HFF-Myc (cell line): ENCODE results near the gene MRPS5.
"Not testable (repeated sequence)": the region's sequence is repeated elsewhere in the genome, so short reads cannot be mapped to it uniquely, and the experiment has no call there.

Experiments
- DNase-seq: peaks from one replicate; pipeline ENCODE4 v3.0.0-alpha.2; 2011; ENCODE audit warnings: low read depth; ENCODE audit errors: extremely low read depth
- H3K4me3 ChIP-seq: replicated peaks from 2 replicates; pipeline ENCODE4 v1.5.1; 2011; ENCODE audit warnings: low read depth, mild to moderate bottlenecking, control low read depth, low read length
- CTCF ChIP-seq: IDR thresholded peaks from 2 replicates; pipeline ENCODE4 v1.5.1; 2012; ENCODE audit warnings: mild to moderate bottlenecking, low read depth, low read length, control low read depth; ENCODE audit errors: missing control alignments

The MRPS5 gene

GRCh38 chr2:95041824-95042442 is 79.7 kb downstream of the MRPS5 start:
- no peak for TF ChIP-seq CTCF
- no peak overlapping the region for H3K4me3 ChIP-seq
- DNase-seq, result no peak

- no peak for TF ChIP-seq CTCF
- DNase-seq, result no peak
- no peak overlapping the region for H3K4me3 ChIP-seq
These were observed 80.4 kb downstream of the MRPS5 start for GRCh38 chr2:95041060-95041823.

DNA sequence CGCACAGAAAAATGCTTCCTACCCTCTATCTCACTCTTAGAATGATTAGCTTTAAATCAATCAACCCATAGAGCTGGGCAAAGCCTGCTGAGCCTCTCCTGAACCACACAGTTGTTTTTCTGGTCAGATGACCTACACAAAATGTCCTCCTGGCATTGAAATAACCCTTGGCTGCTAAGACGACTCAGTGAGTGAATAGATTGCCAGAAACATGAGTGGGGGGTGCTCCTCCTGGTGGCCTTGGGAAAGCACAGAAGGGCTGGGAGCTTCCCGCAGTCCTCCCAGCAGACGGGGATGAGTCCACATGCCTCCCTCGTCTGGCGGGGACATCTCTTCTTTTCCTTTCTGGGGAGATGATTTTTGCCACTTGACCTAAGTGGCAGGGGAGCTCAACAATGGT is 81.2 kb downstream of the MRPS5 start:
- TF ChIP-seq CTCF, result no peak
- no peak overlapping the region for H3K4me3 ChIP-seq
- DNase-seq, result no peak

GRCh38 chr2:95039978-95040377 is 81.6 kb downstream of the MRPS5 start:
- TF ChIP-seq CTCF, result no peak
- no peak overlapping the region for H3K4me3 ChIP-seq
- DNase-seq, result no peak

GRCh38 chr2:95039363-95039762 is 82.2 kb downstream of the MRPS5 start:
- H3K4me3 ChIP-seq, result no peak overlapping the region
- no peak for TF ChIP-seq CTCF
- no peak for DNase-seq

- no peak for DNase-seq
- no peak overlapping the region for H3K4me3 ChIP-seq
- TF ChIP-seq CTCF, result no peak
These were observed 82.8 kb downstream of the MRPS5 start for GRCh38 chr2:95038635-95039298.

DNA sequence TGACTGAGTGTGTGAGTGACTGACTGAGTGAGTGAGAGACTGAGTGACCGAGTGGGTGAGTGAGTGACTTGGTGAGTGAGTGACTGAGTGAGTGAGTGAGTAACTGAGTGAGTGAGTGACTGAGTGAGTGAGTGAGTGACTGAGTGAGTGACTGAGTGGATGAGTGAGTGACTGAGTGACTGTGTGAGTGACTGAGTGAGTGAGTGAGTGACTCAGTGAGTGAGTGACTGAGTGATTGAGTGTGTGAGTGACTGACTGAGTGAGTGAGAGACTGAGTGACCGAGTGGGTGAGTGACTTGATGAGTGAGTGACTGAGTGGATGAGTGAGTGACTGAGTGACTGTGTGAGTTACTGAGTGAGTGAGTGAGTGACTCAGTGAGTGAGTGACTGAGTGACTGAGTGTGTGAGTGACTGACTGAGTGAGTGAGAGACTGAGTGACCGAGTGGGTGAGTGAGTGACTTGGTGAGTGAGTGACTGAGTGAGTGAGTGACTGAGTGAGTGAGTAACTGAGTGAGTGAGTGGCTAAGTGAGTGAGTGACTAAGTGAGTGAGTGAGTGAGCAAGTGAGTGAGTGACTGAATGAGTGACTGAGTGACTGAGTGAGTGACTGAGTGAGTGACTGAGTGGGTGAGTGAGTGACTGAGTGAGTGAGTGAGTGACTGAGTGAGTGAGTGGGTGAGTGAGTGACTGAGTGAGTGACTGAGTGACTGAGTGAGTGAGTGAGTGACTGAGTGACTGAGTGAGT is 83.6 kb downstream of the MRPS5 start:
- DNase-seq, H3K4me3 ChIP-seq: not testable (repeated sequence)
